Smooth muscle cell (in vitro differentiated cells): ENCODE data around the gene HOXB7. TPM values are rescaled to one million over a fixed set of nuclear protein-coding genes. Genes with fewer than 3 reads are reported as not detected.

Experiments used
- DNase-seq: peaks from one replicate; lab custom pipeline; 2025; ENCODE audit not compliant: unreplicated experiment; lab: John Stamatoyannopoulos, UW
- H2AFZ ChIP-seq: fragments of 200-600 bp; sonication (generic); 2 replicates; pipeline ENCODE4 v1.6.0; 2016; ENCODE audit warnings: antibody characterized with exemption, low read depth, mild to moderate bottlenecking
- H3F3A ChIP-seq: fragments of 200-600 bp; sonication (generic); 2 replicates; pipeline ENCODE4 v1.6.0; 2017; ENCODE audit warnings: antibody characterized with exemption, low read depth
- H3K27ac ChIP-seq: fragments of 200-600 bp; sonication (generic); 2 replicates; pipeline ENCODE4 v1.5.1; 2016; ENCODE audit warnings: low read depth, mild to moderate bottlenecking
- H3K27me3 ChIP-seq: fragments of 200-600 bp; sonication (generic); 2 replicates; pipeline ENCODE4 v1.6.1; 2016; ENCODE audit warnings: low read depth, mild to moderate bottlenecking
- H3K36me3 ChIP-seq: fragments of 200-600 bp; sonication (generic); 2 replicates; pipeline ENCODE4 v1.5.1; 2016; ENCODE audit warnings: low read depth
- H3K4me1 ChIP-seq: fragments of 200-600 bp; sonication (generic); 2 replicates; pipeline ENCODE4 v1.5.1; 2016; ENCODE audit warnings: low read depth
- H3K4me2 ChIP-seq: fragments of 200-600 bp; sonication (generic); 2 replicates; pipeline ENCODE4 v1.6.0; 2016; ENCODE audit warnings: mild to moderate bottlenecking
- H3K4me3 ChIP-seq: fragments of 200-600 bp; sonication (generic); 2 replicates; pipeline ENCODE4 v1.5.1; 2016; ENCODE audit warnings: mild to moderate bottlenecking
- H3K79me2 ChIP-seq: fragments of 200-600 bp; sonication (generic); 2 replicates; pipeline ENCODE4 v1.6.0; 2016; ENCODE audit warnings: low read depth, mild to moderate bottlenecking
- H3K9ac ChIP-seq: fragments of 200-600 bp; sonication (generic); 2 replicates; pipeline ENCODE4 v1.6.0; 2016; ENCODE audit warnings: low read depth
- H3K9me3 ChIP-seq: fragments of 200-600 bp; sonication (generic); replicated peaks from 2 replicates; pipeline ENCODE4 v1.5.1; 2016; ENCODE audit warnings: low read depth
- H4K20me1 ChIP-seq: fragments of 200-600 bp; sonication (generic); 2 replicates; pipeline ENCODE4 v1.6.0; 2016; ENCODE audit warnings: low read depth
- WGBS: methylation state at CpG from one replicate; pipeline ENCODE4 v1.1.7; 2016; ENCODE audit warnings: low lambda C conversion rate; 5-methylcytosine and 5-hydroxymethylcytosine counted together
- polyA plus RNA-seq: library from polyadenylated mRNA; unstranded; fragments of >200 nt; fragmentation: Nextera tagmentation; extraction: Ambion mirVana; gene quantifications from 2 replicates; pipeline ENCODE4 v1.2.1, GENCODE V29; 2016
- total RNA-seq: library from RNA; depleted of rRNA; stranded (reverse); fragments of >200 nt; gene quantifications from 2 replicates; pipeline ENCODE4 v1.2.3, GENCODE V29; 2014
- TF ChIP-seq, protein P1 (sequence below): fragments of 200-600 bp; sonication (generic); IDR thresholded peaks from 2 replicates; pipeline ENCODE4 v1.5.1; 2017; ENCODE audit warnings: borderline replicate concordance, mild to moderate bottlenecking, antibody characterized with exemption; ENCODE audit not compliant: insufficient read depth, poor library complexity, severe bottlenecking

Gene HOXB7
- total and polyA plus RNA-seq, 2 experiments from 2014 or later, result 16.1 to 29.7 TPM

DNA sequence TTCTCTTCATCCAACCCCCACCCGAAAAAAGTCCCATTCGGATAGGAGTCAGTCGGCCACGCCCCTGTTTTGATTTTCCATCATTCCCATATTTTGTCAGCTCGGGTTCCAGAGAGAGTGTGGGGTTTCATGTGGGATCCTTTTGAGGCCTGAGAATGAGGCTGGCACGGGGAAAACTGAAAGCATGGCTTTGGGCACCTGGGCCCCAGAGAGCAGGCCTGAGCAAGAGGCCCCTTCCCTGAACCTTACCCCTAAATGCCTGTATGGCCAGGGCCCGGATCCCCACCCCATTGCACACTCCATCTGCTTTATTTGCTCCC is 28.1 kb downstream of the HOXB7 start:
- peaks cover 69% of the 10 kb centered on the region for H3K79me2 ChIP-seq
- H2AFZ ChIP-seq, result no peak overlapping the region
- no peak overlapping the region for H3K27ac ChIP-seq
- no peaks in the 10 kb centered on the region for H3F3A ChIP-seq
- DNase-seq, result no peak
- H3K36me3 ChIP-seq, result no peaks in the 10 kb centered on the region
- no peak overlapping the region for H3K4me3 ChIP-seq
- TF ChIP-seq, protein P1, sequence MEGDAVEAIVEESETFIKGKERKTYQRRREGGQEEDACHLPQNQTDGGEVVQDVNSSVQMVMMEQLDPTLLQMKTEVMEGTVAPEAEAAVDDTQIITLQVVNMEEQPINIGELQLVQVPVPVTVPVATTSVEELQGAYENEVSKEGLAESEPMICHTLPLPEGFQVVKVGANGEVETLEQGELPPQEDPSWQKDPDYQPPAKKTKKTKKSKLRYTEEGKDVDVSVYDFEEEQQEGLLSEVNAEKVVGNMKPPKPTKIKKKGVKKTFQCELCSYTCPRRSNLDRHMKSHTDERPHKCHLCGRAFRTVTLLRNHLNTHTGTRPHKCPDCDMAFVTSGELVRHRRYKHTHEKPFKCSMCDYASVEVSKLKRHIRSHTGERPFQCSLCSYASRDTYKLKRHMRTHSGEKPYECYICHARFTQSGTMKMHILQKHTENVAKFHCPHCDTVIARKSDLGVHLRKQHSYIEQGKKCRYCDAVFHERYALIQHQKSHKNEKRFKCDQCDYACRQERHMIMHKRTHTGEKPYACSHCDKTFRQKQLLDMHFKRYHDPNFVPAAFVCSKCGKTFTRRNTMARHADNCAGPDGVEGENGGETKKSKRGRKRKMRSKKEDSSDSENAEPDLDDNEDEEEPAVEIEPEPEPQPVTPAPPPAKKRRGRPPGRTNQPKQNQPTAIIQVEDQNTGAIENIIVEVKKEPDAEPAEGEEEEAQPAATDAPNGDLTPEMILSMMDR, result no peak
- H3K4me1 ChIP-seq, result no peaks in the 10 kb centered on the region
- no peak overlapping the region for H3K9ac ChIP-seq
- H4K20me1 ChIP-seq, result peaks cover 96% of the 10 kb centered on the region
- peak overlapping the region; percentile 87 for H3K4me2 ChIP-seq
- peaks cover 82% of the 10 kb centered on the region for H3K27me3 ChIP-seq
- WGBS, result 49% methylated on average over 7 of the region's 7 CpGs
- H3K9me3 ChIP-seq, result no peaks in the 10 kb centered on the region

DNA sequence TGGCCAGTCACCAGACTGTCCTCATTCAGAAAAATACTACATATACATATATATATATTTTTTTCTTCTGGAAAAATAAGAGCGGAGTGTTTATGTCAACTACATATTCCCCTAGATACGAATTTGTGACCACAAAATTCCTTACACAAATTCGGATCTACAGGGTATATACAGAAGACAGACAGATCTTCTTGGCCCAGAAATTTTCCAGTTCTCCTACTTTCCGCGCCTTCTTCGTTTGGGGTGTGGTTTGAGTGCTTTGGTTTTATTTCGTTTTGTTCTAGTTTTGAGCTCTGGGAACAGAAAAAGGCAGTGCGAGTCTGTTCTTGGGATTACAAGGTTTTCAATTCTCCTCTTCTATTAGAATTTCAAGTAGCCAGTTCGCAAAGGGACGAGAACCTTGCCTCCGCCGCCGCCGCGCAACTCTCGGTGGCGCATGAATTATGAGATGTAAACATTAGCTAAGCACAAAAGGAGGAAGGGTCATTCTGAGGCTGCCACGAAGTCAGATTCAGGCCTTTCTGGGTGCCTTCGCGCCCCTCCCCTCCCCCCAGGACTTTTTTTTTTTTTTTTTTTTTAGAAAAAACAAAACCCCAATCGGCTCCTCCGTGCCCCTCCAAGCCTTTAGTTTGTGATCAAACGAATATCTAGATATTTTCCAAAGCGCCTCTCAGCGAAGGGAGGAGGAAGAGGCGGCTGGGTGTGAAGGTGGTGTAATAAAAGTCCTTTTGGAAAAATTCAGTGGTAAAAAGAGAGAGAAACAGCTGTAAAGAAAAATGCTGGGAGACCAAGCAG is 30.9 kb downstream of the HOXB7 start:
- H4K20me1 ChIP-seq, result peaks cover 97% of the 10 kb centered on the region
- no peak for DNase-seq
- peak overlapping the region; percentile 90 for H3K4me2 ChIP-seq
- no peak overlapping the region for H3K9ac ChIP-seq
- peaks cover 7% of the 10 kb centered on the region for H3K4me1 ChIP-seq
- H3K27ac ChIP-seq, result no peak overlapping the region
- peaks cover 87% of the 10 kb centered on the region for H3K27me3 ChIP-seq
- no peaks in the 10 kb centered on the region for H3K9me3 ChIP-seq
- WGBS, result 27% methylated on average over 26 of the region's 26 CpGs
- peak overlapping the region; percentile 19 for H3K4me3 ChIP-seq
- peaks cover 69% of the 10 kb centered on the region for H3K79me2 ChIP-seq
- no peaks in the 10 kb centered on the region for H3K36me3 ChIP-seq
- TF ChIP-seq, protein P1, result no peak
- H3F3A ChIP-seq, result no peaks in the 10 kb centered on the region
- no peak overlapping the region for H2AFZ ChIP-seq

DNA sequence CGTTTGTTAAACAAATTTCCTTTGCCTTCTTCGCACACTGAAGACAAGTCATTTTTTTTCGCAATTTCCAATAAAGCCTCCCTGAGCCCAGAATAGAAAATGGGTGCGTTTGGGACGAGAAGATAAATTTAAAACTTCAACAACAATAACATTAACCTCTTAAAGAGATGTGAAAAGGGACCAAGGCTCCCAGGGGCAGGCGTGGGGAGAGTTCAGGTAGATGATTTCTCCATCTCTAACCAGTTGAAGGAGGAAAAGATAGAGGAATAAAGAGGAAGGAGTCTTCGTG is 31.4 kb downstream of the HOXB7 start:
- H3K4me2 ChIP-seq, result peak overlapping the region; percentile 90
- H3K4me1 ChIP-seq, result peaks cover 7% of the 10 kb centered on the region
- 34% methylated on average over 7 of the region's 7 CpGs for WGBS
- H3K79me2 ChIP-seq, result peaks cover 67% of the 10 kb centered on the region
- H3K27me3 ChIP-seq, result peaks cover 90% of the 10 kb centered on the region
- no peaks in the 10 kb centered on the region for H3K36me3 ChIP-seq
- no peak overlapping the region for H3K27ac ChIP-seq
- H4K20me1 ChIP-seq, result peaks cover 97% of the 10 kb centered on the region
- H3K9me3 ChIP-seq, result no peaks in the 10 kb centered on the region
- no peaks in the 10 kb centered on the region for H3F3A ChIP-seq
- TF ChIP-seq, protein P1, result no peak
- H2AFZ ChIP-seq, result no peak overlapping the region
- no peak overlapping the region for H3K9ac ChIP-seq
- DNase-seq, result no peak
- peak overlapping the region; percentile 53 for H3K4me3 ChIP-seq
